H7 (cell line): Measurements from ENCODE around the gene DTX2. TPM values are rescaled to one million over a fixed set of nuclear protein-coding genes. Genes with fewer than 3 reads are reported as not detected.
"Not testable (repeated sequence)": the region's sequence is repeated elsewhere in the genome, so short reads cannot be mapped to it uniquely, and the experiment has no call there.

Source experiments
- DNase-seq: peaks from one replicate; pipeline ENCODE4 v3.0.0; 2012
- H3K27me3 ChIP-seq: 2 replicates; pipeline ENCODE4 v1.6.0; 2011; ENCODE audit warnings: mild to moderate bottlenecking, low read length; ENCODE audit not compliant: control insufficient read depth, insufficient read depth
- H3K36me3 ChIP-seq: replicated peaks from 2 replicates; pipeline ENCODE4 v1.5.1; 2011; ENCODE audit warnings: low read length; ENCODE audit not compliant: control insufficient read depth, insufficient read depth
- H3K4me3 ChIP-seq: 2 replicates; pipeline ENCODE4 v1.5.1; 2011; ENCODE audit warnings: low read depth, mild to moderate bottlenecking, control low read depth, low read length, moderate library complexity; ENCODE audit not compliant: insufficient read depth
- total RNA-seq: library from RNA; depleted of rRNA; stranded (reverse); fragments of >200 nt; shearing (Covaris generic); gene quantifications from 2 replicates; pipeline ENCODE4 v1.2.3, GENCODE V29; 2014

Gene DTX2
- total RNA-seq, 1 experiment from 2014 or later = 31.3 TPM

GRCh38 chr7:76467743-76468404, 6.4 kb downstream of the DTX2 start:
- H3K27me3 ChIP-seq, H3K4me3 ChIP-seq, H3K36me3 ChIP-seq, DNase-seq: not testable (repeated sequence)

DNA sequence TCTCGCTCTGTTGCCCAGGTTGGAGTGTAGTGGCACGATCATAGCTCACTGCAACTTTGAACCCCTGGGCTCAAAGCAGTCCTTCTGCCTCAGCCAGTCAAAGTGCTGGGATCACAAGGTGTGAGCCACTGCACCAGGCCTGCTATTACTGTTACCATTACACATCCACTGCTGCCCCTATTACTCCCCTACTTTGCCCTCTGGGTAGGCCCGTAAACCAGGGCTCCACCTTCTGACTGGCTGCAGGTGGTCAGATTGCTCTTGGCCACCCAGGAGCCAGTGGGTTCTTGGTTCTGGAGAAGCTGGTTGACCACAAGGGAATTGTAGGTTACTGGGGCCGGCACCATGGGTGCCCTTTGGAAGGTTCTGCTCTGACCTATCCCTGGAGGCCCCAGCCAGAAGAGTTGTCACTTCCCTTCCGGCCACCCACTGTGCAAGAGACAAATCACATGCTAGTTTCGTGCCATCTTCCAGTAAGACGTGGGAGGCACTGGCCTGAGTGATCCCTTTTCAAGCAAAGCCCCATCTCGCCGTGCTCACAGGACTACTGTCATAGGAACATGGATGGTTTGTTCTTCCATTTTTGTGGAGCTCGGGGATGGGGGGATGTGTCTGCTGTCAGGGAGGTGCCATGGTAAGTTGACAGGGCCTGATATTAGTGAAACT, 10.2 kb downstream of the DTX2 start:
- not testable (repeated sequence) for H3K4me3 ChIP-seq, H3K36me3 ChIP-seq, DNase-seq, H3K27me3 ChIP-seq

- not testable (repeated sequence) for DNase-seq, H3K36me3 ChIP-seq, H3K4me3 ChIP-seq, H3K27me3 ChIP-seq
Observed at GRCh38 chr7:76473097-76473496, 11.6 kb downstream of the DTX2 start.

GRCh38 chr7:76476280-76476679, 14.8 kb downstream of the DTX2 start:
- not testable (repeated sequence) for H3K27me3 ChIP-seq, DNase-seq, H3K36me3 ChIP-seq, H3K4me3 ChIP-seq

DNA sequence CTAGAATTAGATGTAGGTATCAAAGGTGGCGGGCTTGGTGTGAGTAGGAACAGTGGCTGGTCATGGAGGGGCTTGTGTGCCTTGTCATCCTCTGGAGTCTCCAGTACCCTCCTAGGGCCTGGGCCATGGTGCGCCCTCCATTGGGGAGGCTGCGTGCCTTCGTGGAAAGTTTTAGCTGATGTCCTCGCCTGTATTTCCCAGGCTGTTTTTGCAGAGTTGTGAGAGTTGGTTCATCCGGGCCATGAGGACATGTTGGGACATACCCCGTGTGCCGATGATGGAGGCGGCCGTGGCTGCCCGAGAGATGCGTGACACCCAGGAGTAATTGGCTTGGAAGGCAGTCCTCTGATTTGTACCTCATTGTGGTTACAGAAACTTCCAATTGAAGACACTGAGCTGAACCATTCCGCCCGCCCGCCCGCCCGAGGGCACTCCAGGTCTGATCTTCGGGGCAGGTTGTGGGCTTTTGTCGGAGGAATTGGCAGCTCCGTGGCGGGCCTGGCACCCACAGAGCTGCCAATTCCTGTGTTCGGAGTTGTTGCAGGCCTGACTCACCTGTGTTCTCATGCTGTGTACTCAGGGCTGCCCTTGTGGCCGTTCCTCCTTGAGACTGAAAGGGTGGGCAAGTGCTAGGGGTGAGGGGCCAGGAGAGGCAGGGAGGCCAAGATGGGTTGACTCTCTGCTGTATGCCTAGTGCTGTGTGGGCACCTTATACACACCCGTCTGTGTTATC, 15.4 kb downstream of the DTX2 start:
- H3K36me3 ChIP-seq, DNase-seq, H3K4me3 ChIP-seq, H3K27me3 ChIP-seq: not testable (repeated sequence)

- H3K4me3 ChIP-seq, DNase-seq, H3K36me3 ChIP-seq, H3K27me3 ChIP-seq: not testable (repeated sequence)
Observed at GRCh38 chr7:76479628-76480027, 18.1 kb downstream of the DTX2 start.

GRCh38 chr7:76480403-76481253, 19.1 kb downstream of the DTX2 start:
- not testable (repeated sequence) for H3K27me3 ChIP-seq, H3K4me3 ChIP-seq, H3K36me3 ChIP-seq
- peak; percentile 40 for DNase-seq

DNA sequence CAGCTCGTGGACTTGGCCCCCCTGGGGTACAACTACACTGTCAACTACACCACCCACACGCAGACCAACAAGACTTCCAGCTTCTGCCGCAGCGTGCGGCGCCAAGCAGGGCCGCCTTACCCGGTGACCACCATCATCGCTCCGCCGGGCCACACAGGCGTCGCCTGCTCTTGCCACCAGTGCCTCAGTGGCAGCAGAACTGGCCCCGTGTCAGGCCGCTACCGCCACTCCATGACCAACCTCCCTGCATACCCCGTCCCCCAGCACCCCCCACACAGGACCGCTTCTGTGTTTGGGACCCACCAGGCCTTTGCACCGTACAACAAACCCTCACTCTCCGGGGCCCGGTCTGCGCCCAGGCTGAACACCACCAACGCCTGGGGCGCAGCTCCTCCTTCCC, 21.2 kb downstream of the DTX2 start:
- peak; percentile 15 for DNase-seq
- H3K4me3 ChIP-seq, H3K27me3 ChIP-seq, H3K36me3 ChIP-seq: not testable (repeated sequence)

DNA sequence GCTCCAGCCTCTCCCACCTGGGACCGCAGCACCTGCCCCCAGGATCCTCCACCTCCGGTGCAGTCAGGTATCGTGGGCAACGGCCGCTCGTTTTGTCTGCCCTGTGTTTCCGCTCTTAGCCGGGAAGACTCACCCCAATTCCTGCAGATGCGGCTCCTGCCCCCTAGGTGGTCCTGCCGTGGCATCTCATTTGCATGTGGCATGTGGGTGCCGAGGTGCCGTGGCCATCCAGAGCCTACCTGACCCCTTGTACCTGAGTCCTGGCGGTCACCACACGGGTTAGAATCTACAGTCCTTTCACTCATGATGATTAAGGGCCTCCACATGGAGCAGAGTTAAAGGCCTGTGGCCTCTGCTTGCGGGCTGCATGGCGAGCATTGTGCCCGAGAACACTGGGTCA, 21.6 kb downstream of the DTX2 start:
- not testable (repeated sequence) for H3K27me3 ChIP-seq, H3K4me3 ChIP-seq, DNase-seq, H3K36me3 ChIP-seq

DNA sequence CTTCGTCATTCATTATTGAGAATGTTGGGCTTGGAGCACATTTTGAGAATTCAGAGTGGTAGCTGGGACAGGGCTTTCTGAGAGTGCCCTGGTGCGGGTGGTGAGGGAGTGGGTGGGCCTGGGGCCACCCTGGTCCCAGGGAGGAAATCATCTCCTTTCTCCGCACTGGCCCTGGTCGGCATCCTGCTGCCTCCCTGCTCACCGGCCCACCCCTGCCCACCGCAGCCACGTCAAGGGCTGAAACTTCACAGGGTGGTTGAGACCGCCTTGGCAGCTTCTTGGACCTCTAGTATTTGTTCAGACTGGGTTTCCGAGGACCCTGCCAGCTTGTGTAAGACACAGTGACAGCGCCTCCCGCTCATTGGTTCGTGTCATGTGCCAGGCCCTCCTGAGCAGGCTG, 22.9 kb downstream of the DTX2 start:
- H3K36me3 ChIP-seq, H3K27me3 ChIP-seq, H3K4me3 ChIP-seq, DNase-seq: not testable (repeated sequence)

DNA sequence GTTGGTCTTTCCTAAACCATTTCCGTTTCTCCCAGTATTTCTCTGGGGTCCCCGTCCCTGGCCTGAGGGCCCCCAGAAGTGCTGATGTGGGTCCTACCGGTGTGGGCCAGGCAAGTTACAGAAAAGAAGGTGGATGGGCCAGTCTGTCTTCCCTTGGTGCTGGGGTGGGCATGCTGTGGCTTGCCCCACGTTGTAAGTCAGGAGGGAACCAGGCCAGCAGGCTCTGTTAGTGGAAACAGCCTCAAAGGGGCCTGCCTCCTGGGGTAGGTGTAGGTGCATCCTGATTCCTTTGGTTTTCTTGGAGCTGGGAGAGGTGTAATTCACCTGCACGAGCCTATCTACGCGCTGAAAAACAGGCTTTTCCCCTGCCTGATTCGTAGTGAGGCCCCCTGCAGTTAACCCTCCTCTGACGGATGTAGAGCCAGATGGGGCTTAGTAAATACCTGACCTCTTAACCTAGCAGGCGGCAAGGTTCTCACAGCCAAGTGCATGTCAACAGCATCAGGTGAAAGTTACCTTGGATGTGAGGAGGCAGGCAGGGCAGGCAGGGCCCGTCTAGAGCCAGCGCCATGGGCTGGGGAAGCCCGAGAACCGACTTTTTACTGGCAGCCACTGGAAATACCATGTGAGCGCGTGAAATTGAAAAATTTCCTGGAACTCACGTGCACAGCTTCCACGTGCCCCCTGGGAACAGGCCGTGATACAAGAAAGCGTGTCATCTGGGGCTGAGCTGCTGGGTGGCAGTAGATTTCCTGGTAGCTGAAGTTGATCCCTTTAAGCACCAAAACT, 24.5 kb downstream of the DTX2 start:
- not testable (repeated sequence) for H3K27me3 ChIP-seq, DNase-seq, H3K4me3 ChIP-seq, H3K36me3 ChIP-seq

DNA sequence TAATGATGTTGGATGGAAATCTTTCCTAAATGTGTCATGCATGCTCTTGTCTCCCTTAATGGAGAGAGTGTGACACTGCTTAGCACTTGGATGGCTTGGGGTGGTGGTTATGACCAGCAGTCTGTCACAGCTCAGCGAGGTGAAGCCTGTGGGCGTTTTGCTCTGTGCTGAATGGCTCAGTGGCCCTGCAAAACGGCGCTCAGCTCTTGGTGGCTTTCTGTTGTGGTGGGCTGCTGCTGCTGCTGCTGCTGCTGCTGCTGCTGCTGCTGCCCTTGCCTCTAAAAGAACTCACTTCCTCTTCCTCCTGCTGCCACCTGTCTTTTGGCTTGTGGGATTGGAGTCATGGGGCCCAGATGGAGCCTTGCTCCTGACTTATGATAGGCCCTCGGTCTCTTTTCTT, 25.1 kb downstream of the DTX2 start:
- not testable (repeated sequence) for H3K36me3 ChIP-seq, H3K4me3 ChIP-seq, H3K27me3 ChIP-seq, DNase-seq

GRCh38 chr7:76487969-76488368, 26.5 kb downstream of the DTX2 start:
- H3K36me3 ChIP-seq, H3K27me3 ChIP-seq, DNase-seq, H3K4me3 ChIP-seq: not testable (repeated sequence)

GRCh38 chr7:76492139-76492538, 30.6 kb downstream of the DTX2 start:
- not testable (repeated sequence) for H3K27me3 ChIP-seq, H3K36me3 ChIP-seq, H3K4me3 ChIP-seq, DNase-seq
